Peyer's patch (tissue), 4 donors: ENCODE measurements around the gene FLVCR2.

ENCODE experiments used
- POLR2A ChIP-seq, 2 donors: fragments of 450-650 bp; IDR thresholded peaks; one replicate each; pipeline ENCODE4 v1.5.1; 2017; ENCODE audit warnings: antibody characterized with exemption in 2 of 2, mild to moderate bottlenecking in 2 of 2, moderate library complexity in 2 of 2
- TF ChIP-seq, protein P1 (sequence below), 6 experiments: fragments of 450-650 bp in 4 of 6; fragments of 200-600 bp in 2 of 6; sonication (generic) in 1 of 6; IDR thresholded peaks; one replicate each; pipeline ENCODE4 v1.5.1; 2017 to 2019; ENCODE audit warnings: antibody characterized with exemption in 6 of 6, mild to moderate bottlenecking in 3 of 6, moderate library complexity in 1 of 6

DNA sequence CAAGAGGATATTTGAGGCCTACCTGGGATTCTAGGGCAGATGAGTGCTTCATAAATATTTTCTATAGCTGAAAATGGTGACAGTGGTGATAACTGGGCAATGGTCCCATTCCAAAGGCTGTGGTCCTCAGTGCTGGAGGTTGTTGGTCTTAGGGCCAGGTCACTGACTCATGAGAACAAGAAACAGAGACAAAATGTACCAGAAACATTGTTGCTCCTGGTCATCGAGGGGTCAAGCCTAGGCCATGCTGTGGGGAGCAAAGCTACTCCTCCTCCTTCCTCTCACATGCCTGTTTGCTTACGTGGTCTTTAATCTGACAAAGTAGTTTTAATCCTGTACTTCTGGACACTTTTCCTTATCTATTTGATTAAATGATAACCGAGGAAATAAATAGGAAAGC lies 48.4 kb downstream of the FLVCR2 start:
- TF ChIP-seq, protein P1, sequence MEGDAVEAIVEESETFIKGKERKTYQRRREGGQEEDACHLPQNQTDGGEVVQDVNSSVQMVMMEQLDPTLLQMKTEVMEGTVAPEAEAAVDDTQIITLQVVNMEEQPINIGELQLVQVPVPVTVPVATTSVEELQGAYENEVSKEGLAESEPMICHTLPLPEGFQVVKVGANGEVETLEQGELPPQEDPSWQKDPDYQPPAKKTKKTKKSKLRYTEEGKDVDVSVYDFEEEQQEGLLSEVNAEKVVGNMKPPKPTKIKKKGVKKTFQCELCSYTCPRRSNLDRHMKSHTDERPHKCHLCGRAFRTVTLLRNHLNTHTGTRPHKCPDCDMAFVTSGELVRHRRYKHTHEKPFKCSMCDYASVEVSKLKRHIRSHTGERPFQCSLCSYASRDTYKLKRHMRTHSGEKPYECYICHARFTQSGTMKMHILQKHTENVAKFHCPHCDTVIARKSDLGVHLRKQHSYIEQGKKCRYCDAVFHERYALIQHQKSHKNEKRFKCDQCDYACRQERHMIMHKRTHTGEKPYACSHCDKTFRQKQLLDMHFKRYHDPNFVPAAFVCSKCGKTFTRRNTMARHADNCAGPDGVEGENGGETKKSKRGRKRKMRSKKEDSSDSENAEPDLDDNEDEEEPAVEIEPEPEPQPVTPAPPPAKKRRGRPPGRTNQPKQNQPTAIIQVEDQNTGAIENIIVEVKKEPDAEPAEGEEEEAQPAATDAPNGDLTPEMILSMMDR (IDR thresholded peaks at IDR 0.05): no peak
- no peak for TF ChIP-seq POLR2A (IDR thresholded peaks at IDR 0.05)
